Stimulated activated CD8-positive, alpha-beta memory T cell treated with anti-CD3 and anti-CD28 coated beads, Interleukin-15, amount 100 ng/mL, for 4 hours (primary cell): Measurements from ENCODE around the gene PARD3B.

Experiments
- DNase-seq, 2 donors: peaks; one replicate each; pipeline ENCODE4 v3.0.0-alpha.2; 2020; ENCODE audit warnings: low read depth in 2 of 2

PARD3B gene

GRCh38 chr2:204835786-204836185 is 290.5 kb downstream of the PARD3B start:
- no peak for DNase-seq

GRCh38 chr2:204840504-204840903 is 295.2 kb downstream of the PARD3B start:
- DNase-seq = no peak

GRCh38 chr2:204842068-204842467 is 296.8 kb downstream of the PARD3B start:
- no peak for DNase-seq

- DNase-seq = no peak
These were observed 297.6 kb downstream of the PARD3B start for GRCh38 chr2:204842661-204843485.

GRCh38 chr2:204846471-204846870 is 301.2 kb downstream of the PARD3B start:
- DNase-seq = no peak

GRCh38 chr2:204849892-204850291 is 304.6 kb downstream of the PARD3B start:
- DNase-seq = no peak

- no peak for DNase-seq
These were observed 305.3 kb downstream of the PARD3B start for GRCh38 chr2:204850581-204850980.

GRCh38 chr2:204853905-204854304 is 308.6 kb downstream of the PARD3B start:
- DNase-seq = no peak

GRCh38 chr2:204860274-204860673 is 315.0 kb downstream of the PARD3B start:
- DNase-seq = no peak

GRCh38 chr2:204862809-204863208 is 317.5 kb downstream of the PARD3B start:
- no peak for DNase-seq

- DNase-seq = no peak
These were observed 318.1 kb downstream of the PARD3B start for GRCh38 chr2:204863336-204863735.

GRCh38 chr2:204869132-204869823 is 324.0 kb downstream of the PARD3B start:
- no peak for DNase-seq

GRCh38 chr2:204870053-204870452 is 324.8 kb downstream of the PARD3B start:
- DNase-seq = no peak

- no peak for DNase-seq
These were observed 326.1 kb downstream of the PARD3B start for GRCh38 chr2:204871231-204871953.

GRCh38 chr2:204876311-204876710 is 331.0 kb downstream of the PARD3B start:
- no peak for DNase-seq

- no peak for DNase-seq
These were observed 332.4 kb downstream of the PARD3B start for GRCh38 chr2:204877691-204878090.

- no peak for DNase-seq
These were observed 335.7 kb downstream of the PARD3B start for GRCh38 chr2:204880928-204881327.

- DNase-seq = no peak
These were observed 336.4 kb downstream of the PARD3B start for GRCh38 chr2:204881655-204882054.

GRCh38 chr2:204885747-204886146 is 340.5 kb downstream of the PARD3B start:
- DNase-seq = no peak

- no peak for DNase-seq
These were observed 341.4 kb downstream of the PARD3B start for GRCh38 chr2:204886713-204887112.

GRCh38 chr2:204888222-204888621 is 342.9 kb downstream of the PARD3B start:
- no peak for DNase-seq

GRCh38 chr2:204890680-204891079 is 345.4 kb downstream of the PARD3B start:
- DNase-seq = no peak

GRCh38 chr2:204891739-204892138 is 346.5 kb downstream of the PARD3B start:
- DNase-seq = no peak
